K562 (cell line): ENCODE results near the gene MGAT5. TPM values are rescaled to one million over a fixed set of nuclear protein-coding genes. Genes with fewer than 3 reads are reported as not detected.

Source experiments
- ATAC-seq: fragments of 200-7000 bp; cut with Tn5 transposase; 3 replicates; pipeline ENCODE4 v1.9.1; 2020; ENCODE audit warnings: moderate library complexity
- BruUV-seq: library from RNA; stranded (reverse); fragments of 400-500 nt; replicated peaks from 2 replicates; lab custom pipeline; 2021; lab: Mats Ljungman, UMichigan
- CTCF ChIA-PET: fragments of 300-600 bp; formaldehyde crosslinking; extraction: SDS; loops from one replicate; lab custom pipeline; 2021; ENCODE audit warnings: low intra/inter-chr PET ratio; lab: Yijun Ruan, JAX
- POLR2A ChIA-PET: fragments of 300-600, 350-650 bp; sonication (Branson Sonifier 250); formaldehyde crosslinking; extraction: SDS; loops from one replicate; lab custom pipeline; 2021; ENCODE audit warnings: antibody characterized with exemption, inconsistent platforms; lab: Yijun Ruan, JAX
- DNase-seq, 4 experiments: peaks; one replicate each; pipeline versions ENCODE4 v3.0.0 to v3.0.0-alpha.2; 2011 to 2018; ENCODE audit warnings: low spot score in 3 of 4, mixed read lengths in 3 of 4; ENCODE audit errors: extremely low read depth in 1 of 4
- FAIRE-seq: peaks from 2 replicates; lab custom pipeline; 2011; peaks lifted over from hg19 to GRCh38; lab: Jason Lieb, UNC
- H2AFZ ChIP-seq: 2 replicates; pipeline ENCODE4 v1.6.0; 2011; ENCODE audit warnings: low read depth, low read length, control low read depth, inconsistent platforms
- H3K27ac ChIP-seq: fragments of 200-600 bp; 3 replicates; pipeline ENCODE4 v1.8.0; 2011; ENCODE audit warnings: low read depth, mild to moderate bottlenecking, control low read depth, inconsistent platforms, low read length, moderate library complexity, mixed read lengths; ENCODE audit errors: extremely low read depth
- H3K27me3 ChIP-seq, 2 experiments: fragments of 300-600 bp in 1 of 2; 2 replicates in 1 of 2; 3 replicates in 1 of 2; pipeline versions ENCODE4 v1.6.0 to v1.8.0; 2011; ENCODE audit warnings: inconsistent platforms in 2 of 2, low read length in 2 of 2, mild to moderate bottlenecking in 1 of 2, mixed read lengths in 1 of 2, moderate library complexity in 1 of 2; ENCODE audit not compliant: control insufficient read depth in 2 of 2, insufficient read depth in 2 of 2
- H3K36me3 ChIP-seq: fragments of 300-600 bp; 3 replicates; pipeline ENCODE4 v1.8.0; 2011; ENCODE audit warnings: mild to moderate bottlenecking, low read length, inconsistent platforms; ENCODE audit not compliant: control insufficient read depth, insufficient read depth
- H3K4me1 ChIP-seq, 2 experiments: fragments of 200-600 bp in 1 of 2; replicated peaks in 1 of 2; 2 replicates in 1 of 2; 3 replicates in 1 of 2; pipeline versions ENCODE4 v1.5.1 to v1.8.0; 2011; ENCODE audit warnings: inconsistent platforms in 2 of 2, low read length in 2 of 2, mild to moderate bottlenecking in 1 of 2, mixed read lengths in 1 of 2, moderate library complexity in 1 of 2; ENCODE audit not compliant: control insufficient read depth in 2 of 2, insufficient read depth in 2 of 2
- H3K4me2 ChIP-seq: 2 replicates; pipeline ENCODE4 v1.6.1; 2011; ENCODE audit warnings: low read length, control low read depth, inconsistent platforms, mixed read lengths; ENCODE audit not compliant: insufficient read depth
- H3K4me3 ChIP-seq: fragments of 200-600 bp; sonication (generic), shearing (Covaris generic); 2 replicates; pipeline ENCODE4 v1.5.1; 2016; ENCODE audit warnings: control low read depth, inconsistent platforms
- H3K79me2 ChIP-seq: fragments of 200-600 bp; 3 replicates; pipeline ENCODE4 v1.8.0; 2011; ENCODE audit warnings: low read length, inconsistent platforms; ENCODE audit not compliant: control insufficient read depth, insufficient read depth
- H3K9ac ChIP-seq, 2 experiments: 2 replicates each; pipeline versions ENCODE4 v1.6.0 to v1.6.1; 2011; ENCODE audit warnings: low read depth in 2 of 2, low read length in 2 of 2, control low read depth in 1 of 2, inconsistent platforms in 1 of 2, mild to moderate bottlenecking in 1 of 2, mixed read lengths in 1 of 2; ENCODE audit not compliant: insufficient read depth in 1 of 2
- H3K9me1 ChIP-seq: one replicate; pipeline ENCODE4 v1.6.0; 2011; ENCODE audit warnings: inconsistent platforms, mild to moderate bottlenecking, low read length, moderate library complexity; ENCODE audit not compliant: control insufficient read depth, insufficient read depth
- H3K9me3 ChIP-seq: replicated peaks from 2 replicates; pipeline ENCODE4 v1.5.1; 2011; ENCODE audit warnings: low read depth, low read length, inconsistent platforms; ENCODE audit not compliant: control insufficient read depth, insufficient read depth
- H4K20me1 ChIP-seq: replicated peaks from 2 replicates; pipeline ENCODE4 v1.6.1; 2011; ENCODE audit warnings: low read length, inconsistent platforms, mixed read lengths; ENCODE audit not compliant: control insufficient read depth, insufficient read depth
- CEBPB ChIP-seq: fragments of 450-650 bp; IDR thresholded peaks from 2 replicates; pipeline ENCODE4 v1.6.1; 2016; ENCODE audit warnings: missing genetic modification characterization, missing compliant biosample characterization
- CXXC5 ChIP-seq: fragments of 250-450 bp; sonication (Bioruptor Pico); IDR thresholded peaks from 2 replicates; pipeline ENCODE4 v1.8.0; 2022; ENCODE audit warnings: inconsistent platforms, mild to moderate bottlenecking, moderate library complexity
- HIVEP1 ChIP-seq: fragments of 250-450 bp; sonication (Bioruptor Pico); IDR thresholded peaks from 2 replicates; pipeline ENCODE4 v1.4.0; 2020; ENCODE audit warnings: mild to moderate bottlenecking
- ZNF316 ChIP-seq: fragments of 450-650 bp; IDR thresholded peaks from 2 replicates; pipeline ENCODE4 v1.6.1; 2016
- ZNF518B ChIP-seq: fragments of 250-450 bp; sonication (Bioruptor Pico); IDR thresholded peaks from 2 replicates; pipeline ENCODE4 v1.5.0; 2021; ENCODE audit warnings: mild to moderate bottlenecking, moderate library complexity
- WGBS: fragments of 100-300 bp; shearing (Covaris generic); methylation state at CpG from one replicate; pipeline ENCODE4 v1.1.6; 2016; ENCODE audit warnings: low coverage, mixed read lengths; ENCODE audit not compliant: insufficient coverage; ENCODE audit errors: missing lambda C conversion rate; 5-methylcytosine and 5-hydroxymethylcytosine counted together
- in situ Hi-C: fragments of 300-500 bp; cut with MboI; formaldehyde crosslinking; loops from 4 replicates; pipeline ENCODE4 v1.15.0; 2018; ENCODE audit warnings: inconsistent platforms, mixed read lengths
- intact Hi-C: fragments of 100-400 bp; cut with micrococcal nuclease; formaldehyde crosslinking; loops from 2 replicates; pipeline ENCODE4 v1.14.2; 2022
- polyA plus RNA-seq, 8 experiments: library from polyadenylated mRNA; depleted of rRNA in 4 of 8; stranded (reverse) in 5 of 8; unstranded in 3 of 8; fragments of >200 nt; fragmentation: Nextera tagmentation in 2 of 8; fragmentation: Illumina TruSeq in 1 of 8; extraction: Ambion mirVana in 2 of 8; extraction: Trizol in 1 of 8; gene quantifications; 2 replicates each; pipeline versions ENCODE4 v1.2.1 to v1.2.3, GENCODE V29; 2011 to 2014; ENCODE audit warnings: inconsistent platforms in 1 of 8, missing spikeins in 1 of 8
- total RNA-seq, 7 experiments: library from RNA; depleted of rRNA in 6 of 7; stranded (reverse); fragments of >200 nt in 6 of 7; fragmentation: Illumina TruSeq in 2 of 7; extraction: Trizol in 2 of 7; gene quantifications; 2 replicates each; pipeline versions ENCODE4 v1.2.1 to v1.2.3, GENCODE V29; 2011 to 2021; ENCODE audit warnings: low replicate concordance in 1 of 7

MGAT5 gene
- total and polyA plus RNA-seq, 9 of the 15 experiments (the other 6 are each of a cell fraction or from before 2014, with no cell fraction given): 1.6 to 18.6 (median 11.1) TPM

GRCh38 chr2:134248913-134249312, 5.0 kb upstream of the MGAT5 start:
- no peak overlapping the region for H3K4me2 ChIP-seq
- H3K9ac ChIP-seq: no peak overlapping the region
- ChIA-PET CTCF (interaction anchor here (0.7 kb wide), 1 partner anchor 133 kb away, joined by 5 read pairs; no protein-coding TSS in a partner anchor), POLR2A (interaction anchor here (0.6 kb wide), 1 partner anchor 154 kb away, joined by 3 read pairs; no protein-coding TSS in a partner anchor)
- no peak for ATAC-seq
- no peaks in the 10 kb centered on the region for H3K9me1 ChIP-seq
- peaks cover 4 to 8% of the 10 kb centered on the region in 2 experiments; a peak in 2 of 5 replicates for H3K4me1 ChIP-seq
- H4K20me1 ChIP-seq: peaks cover 5% of the 10 kb centered on the region
- TF ChIP-seq ZNF518B (CRISPR knock-in tag) (no peak), CXXC5 (no peak), HIVEP1 (CRISPR knock-in tag) (no peak), ZNF316 (no peak), CEBPB (tag) (no peak)
- H3K27ac ChIP-seq: no peak overlapping the region
- intact Hi-C loops (loop anchor here (5.0 kb wide), 1 partner anchor 163 kb away; no protein-coding TSS in a partner anchor), in situ Hi-C loops (loop anchor here (10.0 kb wide), 1 partner anchor 134 kb away; no protein-coding TSS in a partner anchor)
- no peaks in the 10 kb centered on the region for H3K36me3 ChIP-seq
- WGBS: 57% methylated on average over 2 of the region's 2 CpGs
- DNase-seq: no peak
- H3K9me3 ChIP-seq: no peaks in the 10 kb centered on the region
- no peak for FAIRE-seq
- no peak overlapping the region for H3K4me3 ChIP-seq
- H3K79me2 ChIP-seq: no peaks in the 10 kb centered on the region
- BruUV-seq: no TSS peak
- no peaks in the 10 kb centered on the region for H3K27me3 ChIP-seq
- no peak overlapping the region for H2AFZ ChIP-seq
